A549 (cell line): Measurements from ENCODE around the gene STIM2. TPM values are rescaled to one million over a fixed set of nuclear protein-coding genes. Genes with fewer than 3 reads are reported as not detected.

Experiments
- ATAC-seq, 2 experiments: fragments of 200-7000 bp in 1 of 2; fragments of >200 bp in 1 of 2; cut with Nextera tagmentation in 1 of 2; cut with Tn5 transposase in 1 of 2; 3 replicates each; pipeline versions ENCODE4 v1.8.0 to v1.9.1; 2018 to 2020; ENCODE audit warnings: mild to moderate bottlenecking in 1 of 2, moderate library complexity in 1 of 2
- CTCF ChIA-PET: fragments of 300-600 bp; sonication (Branson Sonifier 250); formaldehyde crosslinking; extraction: SDS; loops from one replicate; lab custom pipeline; 2021; ENCODE audit warnings: antibody characterized with exemption, inconsistent platforms; lab: Yijun Ruan, JAX
- POLR2A ChIA-PET: fragments of 350-600 bp; formaldehyde crosslinking; extraction: SDS; loops from one replicate; lab custom pipeline; 2021; ENCODE audit warnings: antibody characterized with exemption, inconsistent platforms; lab: Yijun Ruan, JAX
- DNase-seq, 2 experiments: peaks; one replicate each; pipeline versions ENCODE4 v3.0.0 to v3.0.0-alpha.2; 2011 to 2016; ENCODE audit warnings: low read depth in 1 of 2, low spot score in 1 of 2
- FAIRE-seq: peaks from 2 replicates; lab custom pipeline; 2011; peaks lifted over from hg19 to GRCh38; lab: Jason Lieb, UNC
- H3K27ac ChIP-seq, 2 experiments: fragments of >200 bp; sonication (Bioruptor Twin); formaldehyde crosslinking; 3 replicates each; pipeline ENCODE4 v1.5.1; 2016 to 2017
- H3K4me1 ChIP-seq: fragments of >200 bp; sonication (Bioruptor Twin); formaldehyde crosslinking; 3 replicates; pipeline ENCODE4 v1.6.1; 2016
- H3K4me2 ChIP-seq: fragments of >200 bp; sonication (Bioruptor Twin); formaldehyde crosslinking; 3 replicates; pipeline ENCODE4 v1.6.1; 2016
- H3K4me3 ChIP-seq: fragments of >200 bp; sonication (Bioruptor Twin); formaldehyde crosslinking; 3 replicates; pipeline ENCODE4 v1.5.1; 2016
- H3K9me3 ChIP-seq: fragments of >200 bp; sonication (Bioruptor Twin); formaldehyde crosslinking; 3 replicates; pipeline ENCODE4 v1.6.1; 2016
- BCL3 ChIP-seq: fragments of >200 bp; sonication (Bioruptor Twin); formaldehyde crosslinking; IDR thresholded peaks from 3 replicates; pipeline ENCODE4 v1.6.1; 2016
- CBX2 ChIP-seq: fragments of 200-600 bp; sonication (generic); IDR thresholded peaks from 2 replicates; pipeline ENCODE4 v1.6.1; 2016; ENCODE audit warnings: low read depth, mild to moderate bottlenecking, borderline replicate concordance
- CEBPB ChIP-seq, 2 experiments: fragments of >200 bp in 1 of 2; sonication (Bioruptor Twin) in 1 of 2; formaldehyde crosslinking in 1 of 2; IDR thresholded peaks; 2 replicates each; pipeline ENCODE4 v1.6.1; 2012 to 2016
- CHD4 ChIP-seq: fragments of 200-600 bp; sonication (generic); IDR thresholded peaks from 2 replicates; pipeline ENCODE4 v1.6.1; 2016; ENCODE audit warnings: antibody characterized with exemption, mild to moderate bottlenecking, borderline replicate concordance
- CTCF ChIP-seq: fragments of >200 bp; sonication (Bioruptor Twin); formaldehyde crosslinking; IDR thresholded peaks from 3 replicates; pipeline ENCODE4 v1.5.1; 2016
- ELK1 ChIP-seq: fragments of 150-350 bp; IDR thresholded peaks from 2 replicates; pipeline ENCODE4 v1.6.1; 2014; ENCODE audit warnings: low read depth, mild to moderate bottlenecking, low read length
- ESRRA ChIP-seq: fragments of 150-350 bp; IDR thresholded peaks from 2 replicates; pipeline ENCODE4 v1.6.1; 2014; ENCODE audit warnings: mild to moderate bottlenecking, low read length, borderline replicate concordance
- FOSB ChIP-seq: fragments of 250-450 bp; sonication (Bioruptor Pico); IDR thresholded peaks from 2 replicates; pipeline ENCODE4 v1.5.0; 2020; ENCODE audit warnings: mild to moderate bottlenecking, moderate library complexity
- GATA3 ChIP-seq: IDR thresholded peaks from 2 replicates; pipeline ENCODE4 v1.6.1; 2012; ENCODE audit warnings: borderline replicate concordance
- HES2 ChIP-seq: fragments of >200 bp; sonication (Bioruptor Twin); formaldehyde crosslinking; IDR thresholded peaks from 2 replicates; pipeline ENCODE4 v1.6.1; 2016
- JUN ChIP-seq, 2 experiments: fragments of >200 bp; sonication (Bioruptor Twin); formaldehyde crosslinking; IDR thresholded peaks; 2 replicates in 1 of 2; 3 replicates in 1 of 2; pipeline ENCODE4 v1.6.1; 2016 to 2017
- JUNB ChIP-seq: fragments of >200 bp; sonication (Bioruptor Twin); formaldehyde crosslinking; IDR thresholded peaks from 2 replicates; pipeline ENCODE4 v1.6.1; 2016
- MAX ChIP-seq: IDR thresholded peaks from 2 replicates; pipeline ENCODE4 v1.6.1; 2012
- PBX3 ChIP-seq: IDR thresholded peaks from 2 replicates; pipeline ENCODE4 v1.6.1; 2012
- PHF8 ChIP-seq: fragments of 200-600 bp; sonication (generic); IDR thresholded peaks from 2 replicates; pipeline ENCODE4 v1.6.1; 2016; ENCODE audit warnings: low read depth, mild to moderate bottlenecking, antibody characterized with exemption, moderate library complexity, borderline replicate concordance
- RAD21 ChIP-seq, 2 experiments: fragments of >200 bp in 1 of 2; sonication (Bioruptor Twin) in 1 of 2; formaldehyde crosslinking in 1 of 2; IDR thresholded peaks in 1 of 2; conservative IDR thresholded peaks in 1 of 2; 2 replicates in 1 of 2; 3 replicates in 1 of 2; pipeline ENCODE4 v1.6.1; 2012 to 2018; ENCODE audit warnings: inconsistent platforms in 1 of 2
- RCOR1 ChIP-seq: fragments of 150-350 bp; IDR thresholded peaks from 2 replicates; pipeline ENCODE4 v1.6.1; 2014; ENCODE audit warnings: antibody characterized with exemption, low read length, low read depth
- SMC3 ChIP-seq: fragments of >200 bp; sonication (Bioruptor Twin); formaldehyde crosslinking; IDR thresholded peaks from 3 replicates; pipeline ENCODE4 v1.6.1; 2018; ENCODE audit warnings: inconsistent platforms
- ZC3H11A ChIP-seq: fragments of 450-650 bp; IDR thresholded peaks from 2 replicates; pipeline ENCODE4 v1.6.1; 2014; ENCODE audit warnings: antibody characterized with exemption, mild to moderate bottlenecking
- ZFP36 ChIP-seq: fragments of 450-650 bp; IDR thresholded peaks from 2 replicates; pipeline ENCODE4 v1.6.1; 2014; ENCODE audit warnings: borderline replicate concordance; ENCODE audit not compliant: partially characterized antibody
- ZNF302 ChIP-seq: fragments of 250-450 bp; sonication (Bioruptor Pico); IDR thresholded peaks from 2 replicates; pipeline ENCODE4 v1.9.0; 2021; ENCODE audit warnings: inconsistent platforms, mild to moderate bottlenecking, moderate library complexity
- ZSCAN20 ChIP-seq: fragments of 250-450 bp; sonication (Bioruptor Pico); IDR thresholded peaks from 2 replicates; pipeline ENCODE4 v1.8.0; 2022; ENCODE audit warnings: mild to moderate bottlenecking, moderate library complexity
- WGBS: methylation state at CpG from one replicate; pipeline ENCODE4 v1.1.6; 2017; ENCODE audit errors: missing lambda C conversion rate; 5-methylcytosine and 5-hydroxymethylcytosine counted together
- polyA plus RNA-seq, 4 experiments: library from polyadenylated mRNA; depleted of rRNA in 3 of 4; stranded (reverse); fragments of >200 nt; fragmentation: RNase III in 1 of 4; extraction: RNeasy Plus Mini Kit Qiagen cat#74134 plus additional on column Dnase treatment in 1 of 4; gene quantifications; 2 replicates in 3 of 4; 3 replicates in 1 of 4; pipeline ENCODE4 v1.2.3, GENCODE V29; 2011 to 2017

The STIM2 gene
- polyA plus RNA-seq, 2 of the 4 experiments (the other 2 are of a cell fraction) = 13.6 to 20.6 TPM

GRCh38 chr4:27010334-27010940 lies 149.8 kb downstream of the STIM2 start:
- WGBS = 24% methylated on average over 6 of the region's 6 CpGs
- ATAC-seq (peak; percentile 47 to 82; a peak in 5 of 6 replicates), DNase-seq (peak; percentile 10 to 48), FAIRE-seq (no peak)
- no peak for TF ChIP-seq ZSCAN20
- TF ChIP-seq RAD21 (conservative IDR thresholded peaks at IDR 0.05 in 1 of 2, IDR thresholded peaks at IDR 0.05 in 1 of 2) = peak; percentile 76 to 80
- TF ChIP-seq CTCF = peak; percentile 69
- TF ChIP-seq SMC3 = peak; percentile 55
- TF ChIP-seq JUNB = no peak
- TF ChIP-seq ZC3H11A = no peak
- no peak for TF ChIP-seq ESRRA
- no peak overlapping the region for H3K4me3 ChIP-seq
- H3K4me1 ChIP-seq = peaks cover 9% of the 10 kb centered on the region
- 0 out of 6 replicates have a peak overlapping the region, but pooled peaks of 1 of the 2 experiments have one; percentile 18 for H3K27ac ChIP-seq
- CTCF ChIA-PET = interaction anchor here (0.6 to 1.9 kb wide), 15 partner anchors 8 to 681 kb away, joined by 3 to 8 read pairs (median 4); no protein-coding TSS in a partner anchor
- POLR2A ChIA-PET = no interaction called here
- no peak overlapping the region for H3K4me2 ChIP-seq
- H3K9me3 ChIP-seq = no peaks in the 10 kb centered on the region

- Histone ChIP-seq H3K4me1 (no peaks in the 10 kb centered on the region; the same call in 2 of the 3 replicates), H3K27ac (no peak overlapping the region), H3K4me2 (no peak overlapping the region), H3K4me3 (no peak overlapping the region), H3K9me3 (no peaks in the 10 kb centered on the region)
- DNase-seq = no peak
- ATAC-seq = no peak
- FAIRE-seq = no peak
- 83% methylated on average over 3 of the region's 3 CpGs for WGBS
- POLR2A ChIA-PET = no interaction called here
- CTCF ChIA-PET = no interaction called here
- TF ChIP-seq BCL3 = no peak
Observed at GRCh38 chr4:27011401-27011800, 150.8 kb downstream of the STIM2 start.

- no peak for ATAC-seq
Observed at GRCh38 chr4:27013012-27013411, 152.4 kb downstream of the STIM2 start.

More at GRCh38 chr4:27013012-27013411, 152.4 kb downstream of the STIM2 start:
- WGBS = 82% methylated on average over 4 of the region's 4 CpGs
- POLR2A ChIA-PET = no interaction called here
- Histone ChIP-seq H3K4me3 (no peak overlapping the region), H3K4me2 (no peak overlapping the region), H3K27ac (no peak overlapping the region), H3K4me1 (no peaks in the 10 kb centered on the region), H3K9me3 (no peaks in the 10 kb centered on the region)
- DNase-seq (no peak), FAIRE-seq (no peak)
- CTCF ChIA-PET = no interaction called here
- TF ChIP-seq PHF8 = no peak
- no peak for TF ChIP-seq GATA3
- no peak for TF ChIP-seq HES2
- TF ChIP-seq CBX2 = no peak
- no peak for TF ChIP-seq ZFP36
- no peak for TF ChIP-seq CHD4
- no peak for TF ChIP-seq MAX
- TF ChIP-seq JUN (IDR thresholded peaks at IDR 0.05) = no peak
- no peak for TF ChIP-seq ELK1
- TF ChIP-seq CEBPB (IDR thresholded peaks at IDR 0.05) = no peak
- TF ChIP-seq PBX3 = no peak
- no peak for TF ChIP-seq RCOR1
- no peak for TF ChIP-seq BCL3
- TF ChIP-seq ZNF302 (CRISPR knock-in tag) = no peak
- no peak for TF ChIP-seq FOSB
- no peak for TF ChIP-seq CTCF
- TF ChIP-seq, all 56 proteins: peak for 0
